D341Med (cell line): Measurements from ENCODE around the gene RNU1-2.
"Not testable (repeated sequence)": the region's sequence is repeated elsewhere in the genome, so short reads cannot be mapped to it uniquely, and the experiment has no call there.

Experiments used
- DNase-seq: peaks from one replicate; pipeline ENCODE4 v3.0.0; 2012; ENCODE audit warnings: low spot score

Gene RNU1-2

GRCh38 chr1:16888860-16889816 is 6.6 kb upstream of the RNU1-2 start:
- DNase-seq = no peak

GRCh38 chr1:16890539-16891021 is 5.2 kb upstream of the RNU1-2 start:
- not testable (repeated sequence) for DNase-seq

- not testable (repeated sequence) for DNase-seq
Observed at GRCh38 chr1:16891057-16891456, 4.7 kb upstream of the RNU1-2 start.

DNA sequence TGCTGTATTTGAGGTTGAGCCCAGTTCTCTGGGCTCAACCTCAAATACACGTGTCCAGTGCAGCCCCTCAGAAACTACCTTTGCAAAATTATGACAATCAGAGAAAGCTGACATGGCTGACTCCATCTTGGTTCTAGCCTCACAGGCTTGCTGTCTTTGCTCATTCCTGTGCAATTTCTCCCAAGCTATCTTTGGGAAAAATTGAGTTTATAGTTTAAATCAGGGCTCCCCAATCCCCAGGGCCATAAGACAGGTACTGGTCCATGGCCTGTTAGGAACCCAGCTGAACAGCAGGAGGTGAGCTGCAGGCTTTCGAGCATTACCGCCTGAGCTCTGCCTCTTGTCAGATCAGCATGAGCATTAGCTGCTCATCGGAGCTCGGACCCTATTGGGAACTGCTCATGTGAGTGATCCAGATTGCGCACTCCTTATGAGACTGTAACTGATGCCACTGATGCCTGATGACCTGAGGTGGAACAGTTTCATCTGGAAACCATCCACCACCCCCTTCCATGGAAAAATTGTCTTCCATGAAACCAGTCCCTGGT is 2.7 kb upstream of the RNU1-2 start:
- not testable (repeated sequence) for DNase-seq

DNA sequence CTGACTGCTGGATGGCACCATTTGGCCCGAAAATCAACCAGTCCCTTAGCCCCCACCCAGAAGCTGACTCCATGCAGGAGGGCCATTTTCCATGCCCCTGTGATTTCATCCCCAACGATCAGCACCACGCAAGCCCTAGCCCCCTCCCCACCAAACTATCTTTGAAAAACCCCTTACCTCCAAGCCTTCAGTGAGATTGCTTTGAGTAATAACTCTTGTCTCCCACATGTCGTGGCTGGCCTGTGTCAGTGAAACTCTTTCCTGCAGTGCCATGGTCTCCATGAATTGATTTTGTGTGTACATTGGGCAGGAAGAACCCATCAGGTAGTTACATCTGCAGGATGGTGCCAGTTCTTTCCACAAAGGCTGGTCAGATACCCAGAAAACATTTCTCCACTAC is 2.0 kb upstream of the RNU1-2 start:
- DNase-seq = not testable (repeated sequence)

DNA sequence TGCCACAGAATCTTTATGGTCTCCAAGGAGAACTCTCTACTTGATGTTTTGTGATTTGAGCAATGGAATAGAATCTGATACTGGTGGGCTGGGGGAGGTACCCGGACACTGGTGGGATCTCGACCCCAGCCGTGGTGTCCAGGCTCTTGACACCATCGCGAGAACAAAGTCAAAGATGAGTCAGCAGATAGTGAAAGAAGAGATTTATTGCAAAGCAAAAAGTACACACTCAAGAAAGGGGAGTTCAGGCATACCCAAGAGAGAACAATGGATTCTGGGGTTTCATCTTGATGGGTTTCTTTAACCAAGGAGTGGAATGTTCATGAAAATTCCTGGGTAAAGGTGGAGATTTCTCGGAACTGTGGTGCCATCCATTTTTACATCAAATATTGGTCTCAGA is 1.4 kb upstream of the RNU1-2 start:
- not testable (repeated sequence) for DNase-seq

GRCh38 chr1:16895233-16895597 is 565 bp upstream of the RNU1-2 start:
- not testable (repeated sequence) for DNase-seq

DNA sequence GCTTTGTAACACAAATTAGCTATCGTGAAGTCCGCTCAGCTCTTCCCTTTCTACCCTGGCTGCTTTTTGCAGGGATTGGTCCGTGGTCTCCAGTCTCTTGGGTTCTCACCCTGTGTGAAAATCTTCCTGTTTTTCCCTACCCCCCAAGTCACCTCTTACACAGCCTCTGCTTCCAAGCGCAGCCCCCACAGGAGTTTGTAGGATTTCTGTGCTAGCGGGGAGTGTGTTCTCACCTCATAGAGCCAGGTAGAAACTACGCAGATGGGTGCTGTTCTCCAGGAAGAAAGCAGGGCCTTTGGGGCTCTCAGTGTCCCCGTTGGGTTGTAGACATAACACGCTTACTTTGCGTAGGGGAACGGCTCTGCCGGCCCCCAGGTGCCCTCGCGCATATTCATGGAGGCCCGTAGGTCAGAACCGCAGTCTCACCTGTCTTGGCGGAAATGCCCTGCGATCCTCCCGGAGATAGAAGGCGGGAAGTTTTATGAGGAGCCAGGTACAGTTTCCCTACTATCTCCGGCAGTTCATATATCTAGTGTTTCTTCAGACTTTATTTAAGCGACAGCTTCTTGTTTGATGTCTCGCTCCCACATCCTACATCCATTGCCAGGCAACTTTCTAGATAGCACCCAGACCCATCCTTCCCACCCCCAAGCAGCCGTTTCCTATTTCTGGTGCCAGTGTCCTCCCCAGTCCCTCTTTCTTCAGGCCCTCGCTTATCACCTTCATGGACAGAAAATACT is 706 bp downstream of the RNU1-2 start:
- not testable (repeated sequence) for DNase-seq

DNA sequence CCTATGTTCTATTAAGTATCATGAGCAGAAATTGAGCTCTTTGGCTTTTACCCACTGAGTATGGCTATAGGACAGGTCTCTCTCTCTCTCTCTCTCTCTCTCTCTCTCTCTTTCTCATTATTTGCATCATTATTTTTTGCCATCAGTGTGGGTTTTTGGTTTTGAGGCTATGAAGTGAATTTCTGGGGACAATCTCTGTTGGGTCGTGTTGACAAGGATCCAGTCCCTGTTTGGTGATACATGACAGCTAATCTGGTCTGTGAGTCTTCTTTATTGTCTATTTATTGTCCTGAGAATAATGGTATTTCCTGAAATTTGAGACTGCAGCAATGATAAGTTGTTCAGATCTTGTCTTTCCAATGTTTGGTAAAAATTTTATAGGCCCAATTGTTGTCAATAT is 1.9 kb downstream of the RNU1-2 start:
- DNase-seq = not testable (repeated sequence)

GRCh38 chr1:16898298-16898697 is 2.5 kb downstream of the RNU1-2 start:
- DNase-seq = not testable (repeated sequence)

GRCh38 chr1:16899020-16899419 is 3.2 kb downstream of the RNU1-2 start:
- DNase-seq = not testable (repeated sequence)

- no peak for DNase-seq
Observed at GRCh38 chr1:16900751-16901150, 5.0 kb downstream of the RNU1-2 start.

- DNase-seq = not testable (repeated sequence)
Observed at GRCh38 chr1:16901371-16901770, 5.6 kb downstream of the RNU1-2 start.

DNA sequence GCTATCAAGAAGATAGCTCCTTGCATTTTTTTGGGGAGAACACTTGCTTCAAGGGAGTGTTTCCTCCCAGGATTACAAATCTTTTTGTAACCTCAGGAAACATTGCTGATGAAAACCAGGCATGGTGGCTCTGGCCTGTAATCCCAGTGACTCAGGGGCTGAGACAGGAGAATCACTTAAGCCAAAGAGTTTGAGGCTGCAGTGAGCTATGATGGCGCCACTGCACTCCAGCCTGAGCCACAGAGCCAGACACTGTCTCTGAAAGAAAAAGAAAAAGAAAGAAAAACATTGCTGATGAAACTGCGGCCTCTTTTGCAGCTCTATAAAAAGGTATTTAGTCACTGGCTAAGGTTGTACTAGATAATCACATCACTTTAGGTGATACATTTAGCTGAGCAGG is 7.3 kb downstream of the RNU1-2 start:
- no peak for DNase-seq

- DNase-seq = no peak
Observed at GRCh38 chr1:16903458-16903796, 7.6 kb downstream of the RNU1-2 start.

DNA sequence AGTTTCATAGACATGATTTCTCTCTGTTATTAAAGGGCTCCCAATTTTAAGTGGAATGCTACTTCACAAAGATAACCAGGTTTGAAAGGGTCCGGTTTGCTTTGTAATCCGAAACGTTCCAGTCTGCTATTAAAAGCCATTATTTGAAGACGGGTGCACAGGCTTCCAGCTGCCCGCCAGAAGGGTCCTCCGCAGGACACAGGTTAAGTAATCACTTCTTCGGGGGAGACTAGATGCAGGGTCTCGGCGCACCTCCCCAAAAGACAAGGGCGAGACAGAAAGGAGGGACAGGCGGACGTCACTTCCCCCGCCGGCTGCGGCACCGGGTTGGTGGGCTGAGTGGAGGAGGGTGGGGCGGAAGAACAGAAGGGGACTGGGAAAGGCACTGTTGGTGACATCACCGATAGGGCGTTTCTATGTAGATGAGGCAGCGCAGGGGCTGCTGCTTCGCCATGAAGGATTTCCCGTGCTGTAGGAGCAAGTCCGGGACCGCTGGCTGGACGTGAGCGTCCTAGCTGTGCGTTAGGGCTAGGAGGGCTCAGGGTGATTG is 8.9 kb downstream of the RNU1-2 start:
- DNase-seq = peak; percentile 96

DNA sequence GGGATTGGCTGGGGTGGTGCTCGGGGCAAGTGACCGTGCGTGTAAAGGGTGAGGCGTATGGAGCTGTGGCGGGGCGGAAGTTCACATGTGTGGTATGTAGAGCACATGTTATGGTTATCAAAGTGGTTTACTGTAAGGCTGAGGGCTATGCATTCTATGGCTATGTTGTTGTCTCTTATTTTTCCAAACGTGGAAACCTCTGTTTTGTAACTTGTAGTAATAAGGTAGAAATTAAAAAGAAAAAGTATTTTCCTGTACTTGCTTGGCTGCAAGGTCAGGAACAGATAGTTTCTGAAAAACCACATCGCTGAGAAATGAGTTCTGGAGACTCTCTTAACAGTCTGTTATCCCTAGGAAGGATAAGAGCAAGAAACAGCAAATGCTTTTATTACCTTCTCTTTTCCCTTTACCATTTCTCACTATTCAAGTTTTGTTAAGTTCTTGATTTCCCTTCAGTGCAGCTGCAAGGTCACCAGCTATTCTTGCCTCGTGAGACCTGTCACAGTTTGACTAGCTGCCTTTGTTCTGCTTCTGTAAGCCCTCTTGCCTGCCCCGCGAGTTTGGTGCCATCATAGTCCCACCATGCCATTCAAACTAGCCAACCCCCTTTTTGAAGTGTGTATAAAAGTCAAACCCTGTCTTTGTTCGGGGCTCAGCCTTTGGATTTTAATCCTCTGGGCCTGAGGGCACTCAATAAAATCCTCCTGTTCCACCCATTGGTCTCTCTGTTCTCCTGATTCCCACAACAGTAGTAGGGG is 9.5 kb downstream of the RNU1-2 start:
- peak; percentile 55 for DNase-seq

- DNase-seq = no peak
Observed at GRCh38 chr1:16905868-16906702, 10.3 kb downstream of the RNU1-2 start.

DNA sequence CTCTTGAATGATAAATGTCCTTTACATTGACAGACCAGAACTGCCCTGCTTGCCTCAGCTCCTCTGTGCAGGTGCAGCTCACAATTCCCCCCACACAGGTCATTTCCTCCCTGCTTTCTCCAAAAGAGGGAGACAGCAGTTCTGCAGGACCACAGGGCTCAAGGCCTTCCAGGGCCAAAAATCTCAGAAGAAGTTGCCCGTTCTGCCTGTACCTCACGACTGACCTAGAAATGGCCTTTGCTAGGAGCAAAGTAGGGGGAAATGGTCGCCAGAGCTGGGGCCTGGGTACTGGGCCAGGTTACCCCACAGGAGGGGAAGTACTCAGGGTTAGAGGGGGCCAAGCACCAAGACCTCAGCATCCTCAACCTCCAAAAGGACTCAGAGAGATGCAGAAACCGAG is 11.1 kb downstream of the RNU1-2 start:
- no peak for DNase-seq

GRCh38 chr1:16907870-16908758 is 12.3 kb downstream of the RNU1-2 start:
- DNase-seq = no peak
